IPS-15b (cell line): Measurements from ENCODE around the gene ESRRG.

Source experiments
- H3K27me3 ChIP-seq: one replicate; pipeline ENCODE4 v1.6.1; 2013; ENCODE audit warnings: low read length; ENCODE audit not compliant: control insufficient read depth, insufficient read depth
- H3K36me3 ChIP-seq: one replicate; pipeline ENCODE4 v1.6.1; 2013; ENCODE audit warnings: low read length; ENCODE audit not compliant: control insufficient read depth, insufficient read depth
- H3K4me1 ChIP-seq: one replicate; pipeline ENCODE4 v1.6.1; 2013; ENCODE audit warnings: mild to moderate bottlenecking, low read length; ENCODE audit not compliant: control insufficient read depth, insufficient read depth
- H3K4me3 ChIP-seq: one replicate; pipeline ENCODE4 v1.5.1; 2013; ENCODE audit warnings: low read depth, low read length
- H3K9ac ChIP-seq: one replicate; pipeline ENCODE4 v1.6.1; 2013; ENCODE audit warnings: low read depth, mild to moderate bottlenecking, low read length
- H3K9me3 ChIP-seq: one replicate; pipeline ENCODE4 v1.6.1; 2013; ENCODE audit warnings: mild to moderate bottlenecking, low read length; ENCODE audit not compliant: control insufficient read depth, insufficient read depth

The ESRRG gene

GRCh38 chr1:216662681-216663080, 60.5 kb downstream of the ESRRG start:
- Histone ChIP-seq H3K27me3 (no peaks in the 10 kb centered on the region), H3K9ac (no peak overlapping the region), H3K4me1 (no peaks in the 10 kb centered on the region), H3K9me3 (no peaks in the 10 kb centered on the region), H3K36me3 (no peaks in the 10 kb centered on the region), H3K4me3 (no peak overlapping the region)

- Histone ChIP-seq H3K36me3 (no peaks in the 10 kb centered on the region), H3K9ac (no peak overlapping the region), H3K4me1 (no peaks in the 10 kb centered on the region), H3K9me3 (no peaks in the 10 kb centered on the region), H3K27me3 (no peaks in the 10 kb centered on the region), H3K4me3 (no peak overlapping the region)
Measured at GRCh38 chr1:216660561-216660960, 62.7 kb downstream of the ESRRG start.

GRCh38 chr1:216653001-216653400, 70.2 kb downstream of the ESRRG start:
- Histone ChIP-seq H3K4me3 (no peak overlapping the region), H3K36me3 (no peaks in the 10 kb centered on the region), H3K27me3 (no peaks in the 10 kb centered on the region), H3K9ac (no peak overlapping the region), H3K9me3 (no peaks in the 10 kb centered on the region), H3K4me1 (no peaks in the 10 kb centered on the region)

GRCh38 chr1:216651826-216652418, 71.3 kb downstream of the ESRRG start:
- H3K9me3 ChIP-seq, result no peaks in the 10 kb centered on the region
- no peaks in the 10 kb centered on the region for H3K27me3 ChIP-seq
- no peak overlapping the region for H3K9ac ChIP-seq
- H3K4me3 ChIP-seq, result no peak overlapping the region
- no peaks in the 10 kb centered on the region for H3K36me3 ChIP-seq
- H3K4me1 ChIP-seq, result no peaks in the 10 kb centered on the region

GRCh38 chr1:216643176-216643575, 80.1 kb downstream of the ESRRG start:
- Histone ChIP-seq H3K9ac (no peak overlapping the region), H3K36me3 (no peaks in the 10 kb centered on the region), H3K9me3 (no peaks in the 10 kb centered on the region), H3K4me3 (no peak overlapping the region), H3K27me3 (no peaks in the 10 kb centered on the region), H3K4me1 (no peaks in the 10 kb centered on the region)

- Histone ChIP-seq H3K9me3 (no peaks in the 10 kb centered on the region), H3K4me3 (no peak overlapping the region), H3K9ac (no peak overlapping the region), H3K4me1 (no peaks in the 10 kb centered on the region), H3K27me3 (no peaks in the 10 kb centered on the region), H3K36me3 (no peaks in the 10 kb centered on the region)
Measured at GRCh38 chr1:216641669-216642460, 81.4 kb downstream of the ESRRG start.

GRCh38 chr1:216640100-216640499, 83.1 kb downstream of the ESRRG start:
- H3K9me3 ChIP-seq, result no peaks in the 10 kb centered on the region
- H3K4me1 ChIP-seq, result no peaks in the 10 kb centered on the region
- H3K36me3 ChIP-seq, result no peaks in the 10 kb centered on the region
- H3K27me3 ChIP-seq, result no peaks in the 10 kb centered on the region
- H3K4me3 ChIP-seq, result no peak overlapping the region
- no peak overlapping the region for H3K9ac ChIP-seq

- Histone ChIP-seq H3K4me1 (no peaks in the 10 kb centered on the region), H3K9ac (no peak overlapping the region), H3K27me3 (no peaks in the 10 kb centered on the region), H3K4me3 (no peak overlapping the region), H3K36me3 (no peaks in the 10 kb centered on the region), H3K9me3 (no peaks in the 10 kb centered on the region)
Measured at GRCh38 chr1:216632980-216633379, 90.2 kb downstream of the ESRRG start.

GRCh38 chr1:216630532-216630931, 92.7 kb downstream of the ESRRG start:
- Histone ChIP-seq H3K4me3 (no peak overlapping the region), H3K9ac (no peak overlapping the region), H3K36me3 (no peaks in the 10 kb centered on the region), H3K9me3 (no peaks in the 10 kb centered on the region), H3K27me3 (no peaks in the 10 kb centered on the region), H3K4me1 (no peaks in the 10 kb centered on the region)

- Histone ChIP-seq H3K36me3 (no peaks in the 10 kb centered on the region), H3K9ac (no peak overlapping the region), H3K4me1 (no peaks in the 10 kb centered on the region), H3K9me3 (no peaks in the 10 kb centered on the region), H3K27me3 (no peaks in the 10 kb centered on the region), H3K4me3 (no peak overlapping the region)
Measured at GRCh38 chr1:216627252-216627651, 96.0 kb downstream of the ESRRG start.

GRCh38 chr1:216626394-216627067, 96.7 kb downstream of the ESRRG start:
- H3K4me3 ChIP-seq, result no peak overlapping the region
- no peaks in the 10 kb centered on the region for H3K36me3 ChIP-seq
- H3K9me3 ChIP-seq, result no peaks in the 10 kb centered on the region
- no peaks in the 10 kb centered on the region for H3K4me1 ChIP-seq
- no peak overlapping the region for H3K9ac ChIP-seq
- H3K27me3 ChIP-seq, result no peaks in the 10 kb centered on the region

GRCh38 chr1:216621536-216621935, 101.7 kb downstream of the ESRRG start:
- Histone ChIP-seq H3K4me1 (no peaks in the 10 kb centered on the region), H3K9ac (no peak overlapping the region), H3K27me3 (no peaks in the 10 kb centered on the region), H3K36me3 (no peaks in the 10 kb centered on the region), H3K9me3 (no peaks in the 10 kb centered on the region), H3K4me3 (no peak overlapping the region)
